ENCODE results near the gene DROSHA. TPM values are rescaled to one million over a fixed set of nuclear protein-coding genes. Genes with fewer than 3 reads are reported as not detected.

The DROSHA gene
- total RNA-seq, 1 experiment from 2014 or later: 73.5 TPM

DNA sequence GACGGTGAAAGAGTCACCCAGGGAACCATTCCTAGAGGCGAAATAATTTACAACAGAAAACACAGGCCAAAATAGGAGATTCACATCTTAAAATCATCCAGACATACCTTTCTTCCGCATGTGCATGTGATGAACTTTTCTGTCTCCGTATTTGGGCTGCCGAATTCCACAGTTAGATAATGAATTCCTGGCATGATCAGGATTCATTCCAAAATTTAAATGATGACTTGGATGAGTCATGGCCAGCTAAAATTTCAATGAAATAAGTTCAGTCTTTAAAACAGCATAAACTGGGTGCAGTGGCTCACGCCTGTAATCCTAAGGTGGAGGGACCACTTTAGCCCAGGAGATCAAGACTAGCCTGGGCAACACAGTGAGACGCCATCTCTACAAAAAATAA, 82.7 kb downstream of the DROSHA start:
- ChIA-PET RAD21 (ENCODE audit: low non-redundant PET in 1 of 2, low total read pairs in 2 of 2, uncharacterized antibody in 2 of 2, unreplicated experiment in 2 of 2) (no interaction called here), CTCF (no interaction called here), POLR2A (no interaction called here)
- no peak overlapping the region for H3K4me3 ChIP-seq (replicated peaks in 1 of 2; ENCODE audit: low read depth in 1 of 2, low read length in 2 of 2)
- H2AFZ ChIP-seq (ENCODE audit: low read depth, low read length, poor library complexity, severe bottlenecking): no peak overlapping the region
- H3K4me1 ChIP-seq (ENCODE audit: control insufficient read depth in 1 of 2, insufficient read depth in 2 of 2, low read length in 2 of 2): no peaks in the 10 kb centered on the region
- intact Hi-C loops (cut with micrococcal nuclease): no loop called here
- no peaks in the 10 kb centered on the region; the same call in 1 of the 2 replicates for H3K79me2 ChIP-seq (ENCODE audit: insufficient read depth, low read length)
- no peaks in the 10 kb centered on the region for H4K20me1 ChIP-seq (ENCODE audit: insufficient read depth)
- no peaks in the 10 kb centered on the region for H3K27me3 ChIP-seq (ENCODE audit: insufficient read depth, low read length)
- ATAC-seq (no peak), DNase-seq (ENCODE audit: low read depth, low spot score) (no peak)
- BruUV-seq (replicated peaks): no TSS peak
- no peak overlapping the region for H3K9ac ChIP-seq (ENCODE audit: low read length)
- H3K9me2 ChIP-seq (ENCODE audit: insufficient read depth): no peaks in the 10 kb centered on the region
- TF ChIP-seq FOSL1 (IDR thresholded peaks at IDR 0.05; ENCODE audit: low read depth) (no peak), RAD21 (IDR thresholded peaks at IDR 0.05; ENCODE audit: low read depth) (no peak), EZH2 (IDR thresholded peaks at IDR 0.05) (no peak)
- no peaks in the 10 kb centered on the region for H3K9me3 ChIP-seq (ENCODE audit: control insufficient read depth in 1 of 2, insufficient read depth in 1 of 2, low read depth in 1 of 2, low read length in 2 of 2)
- H3K4me2 ChIP-seq (ENCODE audit: low read length): no peak overlapping the region
- H3K27ac ChIP-seq (ENCODE audit: low read depth, low read length): no peak overlapping the region
- H3K36me3 ChIP-seq (ENCODE audit: control insufficient read depth in 1 of 2, insufficient read depth in 2 of 2, low read length in 2 of 2): peaks cover 8 to 22% of the 10 kb centered on the region in 2 experiments

DNA sequence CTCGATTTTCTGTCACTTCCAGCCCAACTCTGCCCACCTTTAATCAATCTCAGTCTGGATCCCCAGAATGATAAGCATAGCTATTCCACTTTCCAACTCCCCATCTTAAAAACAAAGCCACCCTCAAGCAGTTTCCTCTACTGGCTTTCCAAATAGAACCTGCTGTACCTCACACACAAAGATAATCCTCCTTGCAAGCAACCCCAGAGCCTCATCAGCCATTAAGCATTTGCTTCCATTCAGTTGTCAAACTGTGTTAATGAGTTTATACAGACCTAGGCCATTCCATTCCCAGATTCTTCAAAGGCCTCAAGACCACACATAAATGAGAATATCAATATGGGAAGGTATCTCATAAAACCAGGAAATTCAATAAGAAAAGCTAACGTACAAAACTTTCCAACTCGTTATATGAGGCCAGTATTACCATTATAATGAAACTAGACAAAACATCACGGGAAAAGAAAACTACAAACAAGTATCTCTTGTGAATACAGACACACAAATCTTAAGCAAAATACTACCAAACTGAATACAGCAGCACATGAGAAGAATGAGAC, 86.8 kb downstream of the DROSHA start:
- Histone ChIP-seq H3K4me1 (ENCODE audit: control insufficient read depth in 1 of 2, insufficient read depth in 2 of 2, low read length in 2 of 2) (no peaks in the 10 kb centered on the region), H2AFZ (ENCODE audit: low read depth, low read length, poor library complexity, severe bottlenecking) (no peak overlapping the region), H3K4me3 (replicated peaks in 1 of 2; ENCODE audit: low read depth in 1 of 2, low read length in 2 of 2) (no peak overlapping the region), H3K79me2 (ENCODE audit: insufficient read depth, low read length) (peaks cover 8% of the 10 kb centered on the region; the same call in 1 of the 2 replicates), H3K9me2 (ENCODE audit: insufficient read depth) (no peaks in the 10 kb centered on the region), H4K20me1 (ENCODE audit: insufficient read depth) (no peaks in the 10 kb centered on the region), H3K27ac (ENCODE audit: low read depth, low read length) (no peak overlapping the region), H3K36me3 (ENCODE audit: control insufficient read depth in 1 of 2, insufficient read depth in 2 of 2, low read length in 2 of 2) (peaks cover 4 to 20% of the 10 kb centered on the region in 2 experiments; a peak in 3 of 4 replicates), H3K9me3 (ENCODE audit: control insufficient read depth in 1 of 2, insufficient read depth in 1 of 2, low read depth in 1 of 2, low read length in 2 of 2) (no peaks in the 10 kb centered on the region), H3K9ac (ENCODE audit: low read length) (no peak overlapping the region), H3K27me3 (ENCODE audit: insufficient read depth, low read length) (no peaks in the 10 kb centered on the region), H3K4me2 (ENCODE audit: low read length) (no peak overlapping the region)
- POLR2A ChIA-PET: no interaction called here
- intact Hi-C loops (cut with micrococcal nuclease): no loop called here
- ATAC-seq: no peak
- DNase-seq (ENCODE audit: low read depth, low spot score): no peak
- CTCF ChIA-PET: no interaction called here
- RAD21 ChIA-PET (ENCODE audit: low non-redundant PET in 1 of 2, low total read pairs in 2 of 2, uncharacterized antibody in 2 of 2, unreplicated experiment in 2 of 2): no interaction called here
- BruUV-seq (replicated peaks): no TSS peak
- TF ChIP-seq EGR1 (IDR thresholded peaks at IDR 0.05; ENCODE audit: low read depth): no peak
- TF ChIP-seq ZFX (IDR thresholded peaks at IDR 0.05): no peak
- no peak for TF ChIP-seq SRF (IDR thresholded peaks at IDR 0.05; ENCODE audit: low read depth)
- TF ChIP-seq FOSL1 (IDR thresholded peaks at IDR 0.05; ENCODE audit: low read depth): no peak
- no peak for TF ChIP-seq EZH2 (IDR thresholded peaks at IDR 0.05)
- TF ChIP-seq, protein P1, sequence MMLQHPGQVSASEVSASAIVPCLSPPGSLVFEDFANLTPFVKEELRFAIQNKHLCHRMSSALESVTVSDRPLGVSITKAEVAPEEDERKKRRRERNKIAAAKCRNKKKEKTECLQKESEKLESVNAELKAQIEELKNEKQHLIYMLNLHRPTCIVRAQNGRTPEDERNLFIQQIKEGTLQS (IDR thresholded peaks at IDR 0.05): no peak
- TF ChIP-seq CEBPB (IDR thresholded peaks at IDR 0.05; ENCODE audit: low read depth): no peak
- TF ChIP-seq ZBTB33 (IDR thresholded peaks at IDR 0.05; ENCODE audit: extremely low read depth, insufficient replicate concordance, low read length): no peak
- no peak for TF ChIP-seq SP1 (IDR thresholded peaks at IDR 0.05; ENCODE audit: low read depth)
- TF ChIP-seq JUND (IDR thresholded peaks at IDR 0.05): no peak
- TF ChIP-seq MAX (IDR thresholded peaks at IDR 0.05): no peak
- TF ChIP-seq SIN3A (IDR thresholded peaks at IDR 0.05; ENCODE audit: low read depth): no peak
